Neural cell (in vitro differentiated cells): ENCODE measurements around the gene GHITM.

ENCODE experiments used
- TF ChIP-seq, protein P1 (sequence below): fragments of 450-650 bp; IDR thresholded peaks from 2 replicates; pipeline ENCODE4 v1.5.1; 2014; ENCODE audit warnings: antibody characterized with exemption, mild to moderate bottlenecking, moderate library complexity; ENCODE audit not compliant: poor library complexity, severe bottlenecking
- TF ChIP-seq, protein P2 (sequence below): IDR thresholded peaks from 2 replicates; pipeline ENCODE4 v1.6.1; 2012; ENCODE audit warnings: borderline replicate concordance

DNA sequence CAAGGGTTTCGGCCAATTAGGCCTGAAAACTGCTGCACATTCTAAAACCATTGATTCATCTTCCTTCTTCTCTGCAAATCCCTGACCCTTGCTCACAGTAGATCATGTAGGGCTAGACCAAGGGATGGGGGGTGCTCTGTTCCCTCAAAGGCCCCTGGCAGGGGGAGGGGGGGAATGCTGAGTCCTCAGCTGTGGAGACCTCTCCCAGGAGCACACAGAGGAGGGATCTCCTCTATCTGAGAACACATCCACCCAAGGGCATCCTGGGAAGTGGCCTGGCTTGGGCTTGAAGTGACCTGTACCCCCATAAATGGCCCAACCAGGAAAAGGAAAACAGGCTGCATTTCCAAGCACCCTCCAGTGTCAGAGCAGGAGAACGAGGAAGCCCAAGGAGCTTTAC lies 54.0 kb downstream of the GHITM start:
- TF ChIP-seq, protein P1, sequence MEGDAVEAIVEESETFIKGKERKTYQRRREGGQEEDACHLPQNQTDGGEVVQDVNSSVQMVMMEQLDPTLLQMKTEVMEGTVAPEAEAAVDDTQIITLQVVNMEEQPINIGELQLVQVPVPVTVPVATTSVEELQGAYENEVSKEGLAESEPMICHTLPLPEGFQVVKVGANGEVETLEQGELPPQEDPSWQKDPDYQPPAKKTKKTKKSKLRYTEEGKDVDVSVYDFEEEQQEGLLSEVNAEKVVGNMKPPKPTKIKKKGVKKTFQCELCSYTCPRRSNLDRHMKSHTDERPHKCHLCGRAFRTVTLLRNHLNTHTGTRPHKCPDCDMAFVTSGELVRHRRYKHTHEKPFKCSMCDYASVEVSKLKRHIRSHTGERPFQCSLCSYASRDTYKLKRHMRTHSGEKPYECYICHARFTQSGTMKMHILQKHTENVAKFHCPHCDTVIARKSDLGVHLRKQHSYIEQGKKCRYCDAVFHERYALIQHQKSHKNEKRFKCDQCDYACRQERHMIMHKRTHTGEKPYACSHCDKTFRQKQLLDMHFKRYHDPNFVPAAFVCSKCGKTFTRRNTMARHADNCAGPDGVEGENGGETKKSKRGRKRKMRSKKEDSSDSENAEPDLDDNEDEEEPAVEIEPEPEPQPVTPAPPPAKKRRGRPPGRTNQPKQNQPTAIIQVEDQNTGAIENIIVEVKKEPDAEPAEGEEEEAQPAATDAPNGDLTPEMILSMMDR: no peak
- TF ChIP-seq, protein P2, sequence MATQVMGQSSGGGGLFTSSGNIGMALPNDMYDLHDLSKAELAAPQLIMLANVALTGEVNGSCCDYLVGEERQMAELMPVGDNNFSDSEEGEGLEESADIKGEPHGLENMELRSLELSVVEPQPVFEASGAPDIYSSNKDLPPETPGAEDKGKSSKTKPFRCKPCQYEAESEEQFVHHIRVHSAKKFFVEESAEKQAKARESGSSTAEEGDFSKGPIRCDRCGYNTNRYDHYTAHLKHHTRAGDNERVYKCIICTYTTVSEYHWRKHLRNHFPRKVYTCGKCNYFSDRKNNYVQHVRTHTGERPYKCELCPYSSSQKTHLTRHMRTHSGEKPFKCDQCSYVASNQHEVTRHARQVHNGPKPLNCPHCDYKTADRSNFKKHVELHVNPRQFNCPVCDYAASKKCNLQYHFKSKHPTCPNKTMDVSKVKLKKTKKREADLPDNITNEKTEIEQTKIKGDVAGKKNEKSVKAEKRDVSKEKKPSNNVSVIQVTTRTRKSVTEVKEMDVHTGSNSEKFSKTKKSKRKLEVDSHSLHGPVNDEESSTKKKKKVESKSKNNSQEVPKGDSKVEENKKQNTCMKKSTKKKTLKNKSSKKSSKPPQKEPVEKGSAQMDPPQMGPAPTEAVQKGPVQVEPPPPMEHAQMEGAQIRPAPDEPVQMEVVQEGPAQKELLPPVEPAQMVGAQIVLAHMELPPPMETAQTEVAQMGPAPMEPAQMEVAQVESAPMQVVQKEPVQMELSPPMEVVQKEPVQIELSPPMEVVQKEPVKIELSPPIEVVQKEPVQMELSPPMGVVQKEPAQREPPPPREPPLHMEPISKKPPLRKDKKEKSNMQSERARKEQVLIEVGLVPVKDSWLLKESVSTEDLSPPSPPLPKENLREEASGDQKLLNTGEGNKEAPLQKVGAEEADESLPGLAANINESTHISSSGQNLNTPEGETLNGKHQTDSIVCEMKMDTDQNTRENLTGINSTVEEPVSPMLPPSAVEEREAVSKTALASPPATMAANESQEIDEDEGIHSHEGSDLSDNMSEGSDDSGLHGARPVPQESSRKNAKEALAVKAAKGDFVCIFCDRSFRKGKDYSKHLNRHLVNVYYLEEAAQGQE: no peak
